GM12891 (cell line): Measurements from ENCODE around the gene MAPRE2.

Source experiments
- DNase-seq: peaks from one replicate; pipeline ENCODE4 v3.0.0; 2011; ENCODE audit warnings: low spot score; ENCODE audit not compliant: insufficient read length
- FAIRE-seq: peaks from 2 replicates; lab custom pipeline; 2011; peaks lifted over from hg19 to GRCh38; lab: Jason Lieb, UNC
- PAX5 ChIP-seq: IDR thresholded peaks from 2 replicates; pipeline ENCODE4 v1.6.1; 2011; ENCODE audit warnings: low read length, moderate library complexity, mild to moderate bottlenecking; ENCODE audit not compliant: insufficient read depth, severe bottlenecking
- POLR2A ChIP-seq: IDR thresholded peaks from 2 replicates; pipeline ENCODE4 v1.6.1; 2011; ENCODE audit warnings: low read depth, low read length, control low read depth
- POLR2AphosphoS5 ChIP-seq: IDR thresholded peaks from 2 replicates; pipeline ENCODE4 v1.6.1; 2011; ENCODE audit warnings: low read depth, low read length, control low read depth
- POU2F2 ChIP-seq: IDR thresholded peaks from 2 replicates; pipeline ENCODE4 v1.6.1; 2011; ENCODE audit warnings: low read depth, mild to moderate bottlenecking, control low read depth, low read length, moderate library complexity
- SPI1 ChIP-seq: IDR thresholded peaks from 2 replicates; pipeline ENCODE4 v1.6.1; 2011; ENCODE audit warnings: low read depth, low read length, control low read depth
- TAF1 ChIP-seq: IDR thresholded peaks from 2 replicates; pipeline ENCODE4 v1.6.1; 2011; ENCODE audit warnings: low read depth, low read length, control low read depth

The MAPRE2 gene

GRCh38 chr18:35089382-35089781 is 48.2 kb downstream of the MAPRE2 start:
- DNase-seq (no peak), FAIRE-seq (no peak)
- TF ChIP-seq POLR2A (no peak), SPI1 (no peak)

DNA sequence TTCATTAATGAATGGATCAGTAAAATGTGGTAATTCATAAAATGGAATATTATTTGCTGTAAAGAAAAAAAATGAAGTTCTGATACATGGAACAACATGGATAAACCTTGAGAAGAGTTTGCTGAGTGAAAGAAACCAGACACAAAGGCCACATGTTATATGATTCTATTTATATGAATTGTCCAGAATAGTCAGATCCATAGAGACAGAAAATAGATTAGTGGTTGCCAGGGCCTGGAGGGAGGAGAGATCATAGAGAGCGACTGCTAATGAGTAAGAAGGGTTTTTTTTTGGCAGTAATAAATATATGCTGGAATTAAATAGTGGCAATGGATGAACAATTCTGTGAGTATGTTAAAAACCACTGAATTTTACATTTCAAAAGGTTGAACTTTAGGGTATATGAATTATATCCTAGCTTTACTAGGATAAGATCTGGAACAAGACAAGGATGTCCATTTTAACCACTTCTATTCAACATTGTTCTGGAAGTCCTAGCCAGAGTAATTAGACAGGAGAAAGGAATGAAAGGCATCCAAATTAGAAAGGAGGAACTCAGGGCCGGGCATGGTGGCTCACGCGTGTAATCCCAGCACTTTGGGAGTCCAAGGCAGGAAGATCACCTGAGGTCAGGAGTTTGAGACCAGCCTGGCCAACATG is 48.8 kb downstream of the MAPRE2 start:
- FAIRE-seq (no peak), DNase-seq (no peak)

DNA sequence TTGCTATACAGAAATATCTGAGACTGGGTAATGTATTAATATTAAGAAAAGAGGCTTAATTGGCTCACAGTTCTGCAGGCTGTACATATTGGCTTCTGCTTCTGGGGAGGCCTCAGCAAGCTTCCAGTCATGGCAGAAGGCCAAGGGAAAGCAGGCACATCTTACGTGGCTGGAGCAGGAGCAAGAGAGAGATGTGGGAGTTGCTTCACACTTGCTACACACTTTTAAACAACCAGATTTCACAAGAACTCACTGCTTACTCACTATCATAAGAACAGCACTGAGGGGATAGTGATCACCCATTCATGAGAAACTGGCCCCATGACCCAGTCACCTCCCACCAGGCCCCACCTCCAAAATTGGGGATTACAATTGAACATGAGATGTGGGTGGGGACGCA is 50.6 kb downstream of the MAPRE2 start:
- FAIRE-seq (no peak), DNase-seq (no peak)
- TF ChIP-seq POU2F2, result no peak
- TF ChIP-seq TAF1, result no peak
- no peak for TF ChIP-seq SPI1
- no peak for TF ChIP-seq POLR2AphosphoS5
- no peak for TF ChIP-seq PAX5
- no peak for TF ChIP-seq POLR2A

More for the DNA sequence above, 48.8 kb downstream of the MAPRE2 start:
- TF ChIP-seq TAF1 (no peak), POLR2A (no peak), SPI1 (no peak), POU2F2 (no peak), POLR2AphosphoS5 (no peak), PAX5 (no peak)

GRCh38 chr18:35095983-35096676 is 54.9 kb downstream of the MAPRE2 start:
- FAIRE-seq, result no peak

DNA sequence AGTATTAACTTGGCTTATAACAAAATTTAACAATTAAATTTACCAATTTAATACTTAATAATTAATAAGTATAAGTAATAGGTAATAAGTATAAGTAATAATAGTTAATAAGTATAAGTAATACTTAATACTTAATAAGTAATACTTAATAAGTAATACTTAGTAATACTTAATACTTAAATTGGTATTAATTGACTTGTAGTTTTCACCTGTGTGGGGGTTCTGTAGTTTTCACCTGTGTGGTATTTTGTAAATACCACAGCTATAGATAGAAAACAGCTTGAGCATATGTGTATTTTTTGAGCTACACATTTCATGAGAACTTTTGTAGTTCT is 55.4 kb downstream of the MAPRE2 start:
- DNase-seq, result no peak
- no peak for FAIRE-seq
- TF ChIP-seq POLR2A, result no peak
- no peak for TF ChIP-seq PAX5
- TF ChIP-seq SPI1, result no peak
- TF ChIP-seq POLR2AphosphoS5, result no peak
- no peak for TF ChIP-seq TAF1
- TF ChIP-seq POU2F2, result no peak

More at GRCh38 chr18:35095983-35096676, 54.9 kb downstream of the MAPRE2 start:
- no peak for DNase-seq
- TF ChIP-seq PAX5 (no peak), SPI1 (no peak), POLR2A (no peak), TAF1 (no peak), POLR2AphosphoS5 (no peak), POU2F2 (no peak)

DNA sequence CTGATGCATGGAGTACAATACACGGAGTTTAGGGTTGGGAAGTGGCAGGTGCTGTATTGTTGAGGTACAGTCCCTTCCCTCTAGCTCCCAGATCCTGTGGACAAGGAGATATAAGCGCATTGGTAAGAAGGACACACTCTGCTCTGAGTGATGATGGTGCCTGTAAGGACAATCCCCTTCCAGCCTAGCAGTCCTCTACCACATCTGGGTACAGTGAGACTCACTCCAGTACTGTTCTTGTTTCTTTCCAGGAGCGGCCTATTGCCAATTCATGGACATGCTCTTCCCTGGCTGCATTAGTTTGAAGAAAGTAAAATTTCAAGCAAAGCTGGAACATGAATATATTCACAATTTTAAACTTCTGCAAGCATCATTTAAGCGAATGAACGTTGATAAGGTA is 56.0 kb downstream of the MAPRE2 start:
- no peak for FAIRE-seq
- DNase-seq, result no peak
- no peak for TF ChIP-seq SPI1
- TF ChIP-seq POU2F2, result no peak
- TF ChIP-seq POLR2AphosphoS5, result no peak
- TF ChIP-seq PAX5, result no peak
- TF ChIP-seq POLR2A, result no peak
- no peak for TF ChIP-seq TAF1

- no peak for DNase-seq
- TF ChIP-seq POLR2AphosphoS5 (no peak), TAF1 (no peak), POLR2A (no peak), PAX5 (no peak), POU2F2 (no peak), SPI1 (no peak)
- FAIRE-seq, result no peak
Measured at GRCh38 chr18:35097763-35098162, 56.5 kb downstream of the MAPRE2 start.

DNA sequence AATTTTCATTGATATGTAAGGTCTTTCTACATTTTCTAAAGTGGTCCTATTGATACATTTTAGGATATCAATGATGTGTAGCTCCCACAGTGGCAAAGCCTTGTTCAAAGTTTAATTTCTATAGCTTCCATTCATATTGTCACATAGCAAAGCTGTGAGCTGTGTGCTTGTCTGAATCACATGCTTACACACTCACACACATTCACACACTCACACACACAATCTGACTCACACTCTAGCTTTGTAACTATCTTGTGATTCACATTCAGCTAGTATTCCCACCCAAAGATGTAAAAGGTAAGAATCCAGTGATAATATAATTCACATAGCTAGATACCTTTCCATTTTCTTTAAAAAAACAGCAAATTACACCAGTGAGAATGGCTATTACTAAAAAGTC is 58.7 kb downstream of the MAPRE2 start:
- TF ChIP-seq POU2F2, result no peak
- no peak for TF ChIP-seq POLR2AphosphoS5
- TF ChIP-seq PAX5, result no peak
- no peak for TF ChIP-seq POLR2A
- no peak for TF ChIP-seq TAF1
- no peak for TF ChIP-seq SPI1
- no peak for DNase-seq
- FAIRE-seq, result no peak

DNA sequence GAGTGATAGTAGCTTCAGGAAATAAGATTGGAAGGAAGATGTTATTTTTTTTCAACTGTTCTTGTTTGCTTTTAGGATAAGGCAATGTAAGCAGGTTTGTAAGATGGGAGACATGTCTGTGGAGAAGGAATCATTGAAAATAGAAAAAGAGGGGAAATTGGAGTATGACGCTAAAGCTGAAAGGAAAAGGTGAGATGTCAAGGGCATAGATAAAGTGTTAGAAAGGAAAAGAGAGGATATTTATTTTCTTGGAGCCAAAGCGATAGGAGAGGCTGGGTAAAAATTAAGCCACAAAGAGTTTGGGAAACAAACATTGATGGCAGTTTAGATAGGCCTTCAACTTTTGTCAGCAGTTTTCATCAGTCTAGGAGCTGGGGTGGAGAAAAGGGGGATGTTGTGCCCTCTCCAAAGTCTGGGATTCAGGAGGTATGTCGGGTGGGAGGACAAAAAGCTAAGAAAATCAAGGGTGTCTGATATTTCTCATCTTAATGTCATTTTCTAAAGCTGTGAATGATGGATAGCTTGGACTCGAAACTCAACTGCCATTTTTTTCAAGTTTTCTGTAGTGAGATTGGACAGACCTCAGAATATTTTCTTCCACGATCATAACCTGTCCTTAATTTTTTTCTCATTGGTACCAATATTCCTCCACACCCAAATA is 63.3 kb downstream of the MAPRE2 start:
- DNase-seq (no peak), FAIRE-seq (no peak)
- TF ChIP-seq POLR2AphosphoS5, result no peak
- no peak for TF ChIP-seq POU2F2
